DOHH2 (cell line): ENCODE measurements around the gene ZSCAN1.

ENCODE experiments used
- EZH2phosphoT487 ChIP-seq: fragments of 200-600 bp; sonication (generic); IDR thresholded peaks from 2 replicates; pipeline ENCODE4 v1.6.1; 2017; ENCODE audit warnings: borderline replicate concordance, mild to moderate bottlenecking, antibody characterized with exemption, low read length, moderate library complexity, mixed read lengths
- TF ChIP-seq, protein P1 (sequence below): fragments of 200-600 bp; sonication (generic); IDR thresholded peaks from one replicate; pipeline ENCODE4 v1.5.1; 2014; ENCODE audit warnings: antibody characterized with exemption, mild to moderate bottlenecking, low read depth, low read length; ENCODE audit not compliant: poor library complexity, severe bottlenecking

DNA sequence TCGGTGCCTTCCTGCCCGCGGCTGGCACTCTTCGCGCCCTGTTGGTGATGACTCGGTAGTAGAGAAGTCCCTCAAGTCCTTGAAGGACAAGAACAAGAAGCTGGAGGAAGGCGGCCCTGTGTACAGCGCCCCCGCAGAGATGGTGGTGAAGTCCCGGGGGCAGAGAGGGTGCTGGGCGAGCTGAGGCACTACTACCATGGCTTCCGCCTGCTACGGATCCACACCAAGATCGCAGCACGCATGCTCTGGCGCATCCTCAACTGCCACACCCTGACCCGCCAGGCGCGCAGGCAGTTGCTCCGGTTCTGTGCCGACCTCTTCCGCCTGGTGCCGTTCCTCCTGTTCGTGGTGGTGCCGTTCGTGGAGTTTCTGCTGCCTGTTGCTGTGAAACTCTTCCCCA, 11.1 kb downstream of the ZSCAN1 start:
- no peak for TF ChIP-seq EZH2phosphoT487
- TF ChIP-seq, protein P1, sequence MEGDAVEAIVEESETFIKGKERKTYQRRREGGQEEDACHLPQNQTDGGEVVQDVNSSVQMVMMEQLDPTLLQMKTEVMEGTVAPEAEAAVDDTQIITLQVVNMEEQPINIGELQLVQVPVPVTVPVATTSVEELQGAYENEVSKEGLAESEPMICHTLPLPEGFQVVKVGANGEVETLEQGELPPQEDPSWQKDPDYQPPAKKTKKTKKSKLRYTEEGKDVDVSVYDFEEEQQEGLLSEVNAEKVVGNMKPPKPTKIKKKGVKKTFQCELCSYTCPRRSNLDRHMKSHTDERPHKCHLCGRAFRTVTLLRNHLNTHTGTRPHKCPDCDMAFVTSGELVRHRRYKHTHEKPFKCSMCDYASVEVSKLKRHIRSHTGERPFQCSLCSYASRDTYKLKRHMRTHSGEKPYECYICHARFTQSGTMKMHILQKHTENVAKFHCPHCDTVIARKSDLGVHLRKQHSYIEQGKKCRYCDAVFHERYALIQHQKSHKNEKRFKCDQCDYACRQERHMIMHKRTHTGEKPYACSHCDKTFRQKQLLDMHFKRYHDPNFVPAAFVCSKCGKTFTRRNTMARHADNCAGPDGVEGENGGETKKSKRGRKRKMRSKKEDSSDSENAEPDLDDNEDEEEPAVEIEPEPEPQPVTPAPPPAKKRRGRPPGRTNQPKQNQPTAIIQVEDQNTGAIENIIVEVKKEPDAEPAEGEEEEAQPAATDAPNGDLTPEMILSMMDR = no peak
